Measurements from ENCODE around the gene PPP2R5C.
A peak's percentile ranks its signal among the peaks of the same experiment; 100 is the strongest.
"Not testable (repeated sequence)": the region's sequence is repeated elsewhere in the genome, so short reads cannot be mapped to it uniquely, and the experiment has no call there.

Gene PPP2R5C

DNA sequence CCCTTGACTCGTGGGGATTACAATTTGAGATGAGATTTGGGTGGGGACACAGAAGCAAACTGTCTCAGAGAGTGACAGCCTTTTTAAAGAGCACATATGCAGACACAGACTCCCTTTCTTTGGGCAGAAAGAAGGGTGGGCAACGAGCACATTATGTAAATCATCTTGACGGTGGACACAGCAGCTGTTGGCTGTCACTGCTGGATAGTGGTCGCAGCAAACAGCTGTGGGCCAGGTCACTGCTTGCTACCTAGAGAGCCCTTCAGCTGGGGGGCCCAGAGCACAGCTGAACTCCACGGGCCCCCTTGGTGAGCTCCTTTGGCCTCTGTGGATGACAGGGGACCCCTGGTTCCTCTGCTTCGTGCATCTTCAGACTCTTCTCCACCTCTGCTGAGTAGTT is 23.1 kb downstream of the PPP2R5C start:
- DNase-seq: no peak

GRCh38 chr14:101788016-101788635 is 26.6 kb downstream of the PPP2R5C start:
- no peak for DNase-seq

DNA sequence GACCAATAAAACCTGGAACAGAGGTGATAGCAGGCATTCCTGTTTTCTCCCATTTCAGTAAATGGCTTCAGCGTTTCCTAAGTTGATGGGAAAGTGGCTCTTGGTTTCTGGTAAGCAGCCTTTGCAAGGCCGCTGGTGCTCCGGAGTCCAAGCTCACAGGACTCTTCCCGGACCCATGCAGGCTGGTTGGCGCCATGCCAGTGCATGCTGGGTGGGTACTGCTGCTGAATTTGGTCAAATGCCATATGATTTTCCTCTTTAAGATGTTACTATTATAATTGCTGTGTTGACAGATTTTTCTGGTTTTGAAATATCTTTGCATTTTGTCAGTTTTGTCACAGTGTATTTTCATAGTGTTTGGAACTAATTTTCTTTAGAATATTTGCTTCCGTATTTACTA is 27.7 kb downstream of the PPP2R5C start:
- no peak for DNase-seq

GRCh38 chr14:101790232-101790631 is 28.7 kb downstream of the PPP2R5C start:
- DNase-seq: no peak

GRCh38 chr14:101791919-101792572 is 30.5 kb downstream of the PPP2R5C start:
- DNase-seq: no peak

DNA sequence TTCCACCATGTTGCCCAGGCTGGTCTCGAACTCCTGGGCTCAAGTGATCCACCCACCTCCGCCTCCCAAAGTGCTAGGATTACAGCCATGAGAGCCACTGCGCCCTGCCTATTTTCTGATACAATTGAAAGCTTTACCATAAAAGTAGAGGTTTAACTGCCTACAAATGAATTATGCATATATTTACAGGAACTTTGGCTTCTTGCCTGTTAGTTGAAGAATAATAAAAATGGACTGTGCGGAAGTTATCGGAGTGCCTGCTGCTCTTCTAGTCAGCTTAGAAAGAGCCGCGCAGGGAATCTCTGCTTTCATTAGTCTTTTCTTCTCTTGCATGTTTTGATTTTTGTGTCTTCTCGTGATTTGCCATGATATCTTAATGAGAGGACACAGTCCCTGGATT is 34.5 kb downstream of the PPP2R5C start:
- DNase-seq: no peak

GRCh38 chr14:101796479-101796878 is 35.0 kb downstream of the PPP2R5C start:
- DNase-seq: no peak

- no peak for DNase-seq
Observed at GRCh38 chr14:101797856-101798255, 36.3 kb downstream of the PPP2R5C start.

DNA sequence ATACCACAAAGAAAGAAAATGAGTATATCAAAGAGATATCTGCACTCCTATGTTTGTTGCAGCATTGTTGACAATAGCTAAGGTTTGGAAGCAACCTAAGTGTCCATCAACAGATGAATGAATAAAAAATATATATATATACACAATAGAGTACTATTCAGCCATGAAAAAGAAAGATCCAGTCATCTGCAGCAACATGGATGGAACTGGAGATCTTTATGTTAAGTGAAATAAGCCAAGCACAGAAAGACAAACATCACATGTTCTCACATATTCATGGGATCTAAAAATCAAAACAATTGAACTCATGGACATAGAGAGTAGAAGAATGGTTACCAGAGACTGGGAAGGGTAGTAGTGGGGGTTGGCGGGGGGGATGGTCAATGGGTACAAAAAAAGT is 42.9 kb downstream of the PPP2R5C start:
- DNase-seq: not testable (repeated sequence)

DNA sequence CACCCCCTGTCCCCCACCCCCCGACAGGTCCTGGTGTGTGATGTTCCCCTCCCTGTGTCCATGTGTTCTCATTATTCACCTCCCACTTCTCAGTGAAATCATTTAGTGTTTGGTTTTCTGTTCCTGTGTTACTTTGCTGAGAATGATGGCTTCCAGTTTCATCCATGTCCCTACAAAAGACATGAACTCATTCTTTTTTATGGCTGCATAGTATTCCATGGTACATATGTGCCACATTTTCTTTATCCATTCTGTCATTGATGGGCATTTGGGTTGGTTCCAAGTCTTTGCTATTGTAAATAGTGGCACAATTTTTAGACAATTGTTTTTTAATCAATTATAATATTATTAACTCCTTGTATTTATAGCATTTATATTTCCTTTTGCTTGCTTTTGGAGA is 44.7 kb downstream of the PPP2R5C start:
- DNase-seq: not testable (repeated sequence)

- no peak for DNase-seq
Observed at GRCh38 chr14:101808020-101808641, 46.6 kb downstream of the PPP2R5C start.

GRCh38 chr14:101808894-101809670 is 47.6 kb downstream of the PPP2R5C start:
- DNase-seq: no peak

DNA sequence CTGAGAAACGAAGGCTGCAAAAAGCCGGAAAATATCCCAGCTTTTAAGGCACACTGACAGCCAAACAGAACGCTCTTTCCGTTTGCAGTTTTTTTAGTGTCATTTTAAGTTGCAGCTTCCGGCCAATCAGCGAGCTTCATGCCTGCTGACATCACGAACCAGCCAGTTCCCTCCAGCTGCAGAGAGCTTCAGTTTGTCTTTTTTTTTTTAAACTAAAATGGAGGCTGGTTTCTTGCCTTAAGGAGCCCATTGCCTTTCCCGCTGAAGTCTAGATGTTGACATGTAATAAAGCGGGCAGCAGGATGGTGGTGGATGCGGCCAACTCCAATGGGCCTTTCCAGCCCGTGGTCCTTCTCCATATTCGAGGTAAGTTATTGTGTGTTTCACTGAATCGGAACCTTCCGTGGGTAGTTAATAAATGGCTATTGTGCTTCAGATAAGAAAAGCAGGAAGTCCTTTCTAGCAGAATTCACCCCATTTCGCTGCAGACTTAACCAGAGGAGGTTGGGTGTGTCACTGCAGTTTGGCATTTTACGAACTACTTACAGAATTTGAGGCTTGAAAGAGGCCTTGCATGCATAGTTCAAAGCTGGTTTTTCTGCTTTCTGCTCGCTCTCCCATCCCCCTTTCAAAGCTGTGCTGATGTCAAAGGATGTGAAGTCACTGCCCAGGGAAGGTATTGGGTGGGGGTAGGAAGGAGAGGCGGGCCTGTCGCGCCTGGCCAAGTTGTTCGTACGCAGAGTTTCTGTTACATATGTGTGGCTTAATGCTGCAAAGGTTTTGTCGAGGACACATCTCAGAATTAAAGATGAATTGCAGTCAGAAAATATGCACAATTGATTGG is 48.4 kb downstream of the PPP2R5C start:
- DNase-seq: peak; percentile 80

DNA sequence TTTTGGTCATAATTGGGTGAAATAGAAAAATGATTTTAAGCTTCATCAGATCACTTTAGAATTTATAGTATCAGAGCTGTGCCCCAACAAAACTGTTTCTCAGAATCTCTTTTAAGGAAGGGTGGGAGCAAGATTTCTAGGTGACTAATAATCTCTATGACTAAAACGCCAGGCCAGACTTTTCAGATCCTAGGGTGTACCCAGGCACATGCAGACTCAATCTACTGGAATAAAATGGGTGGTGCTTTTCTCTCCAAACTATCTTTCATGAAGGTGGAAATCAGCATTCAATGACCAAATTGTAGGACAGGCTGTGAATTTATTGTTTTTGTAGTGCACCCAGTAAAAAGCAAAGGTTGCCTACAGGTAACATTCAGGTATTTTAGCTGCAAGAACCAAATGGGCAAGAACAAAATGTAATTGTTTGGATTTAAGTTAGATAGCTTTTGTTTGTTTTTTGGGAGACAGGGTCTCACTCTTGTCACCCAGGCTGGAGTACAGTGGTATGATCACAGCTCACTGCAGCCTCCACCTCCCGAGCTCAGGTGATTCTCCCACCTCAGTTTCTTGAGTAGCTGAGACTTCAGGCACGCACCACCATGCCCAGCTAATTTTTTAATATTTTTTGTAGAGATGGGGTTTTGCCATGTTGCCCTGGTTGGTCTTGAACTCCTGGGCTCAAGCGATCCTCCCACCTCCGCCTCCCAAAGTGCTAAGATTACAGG is 49.5 kb downstream of the PPP2R5C start:
- no peak for DNase-seq

- DNase-seq: peak; percentile 25
Observed at GRCh38 chr14:101812071-101812470, 50.6 kb downstream of the PPP2R5C start.

DNA sequence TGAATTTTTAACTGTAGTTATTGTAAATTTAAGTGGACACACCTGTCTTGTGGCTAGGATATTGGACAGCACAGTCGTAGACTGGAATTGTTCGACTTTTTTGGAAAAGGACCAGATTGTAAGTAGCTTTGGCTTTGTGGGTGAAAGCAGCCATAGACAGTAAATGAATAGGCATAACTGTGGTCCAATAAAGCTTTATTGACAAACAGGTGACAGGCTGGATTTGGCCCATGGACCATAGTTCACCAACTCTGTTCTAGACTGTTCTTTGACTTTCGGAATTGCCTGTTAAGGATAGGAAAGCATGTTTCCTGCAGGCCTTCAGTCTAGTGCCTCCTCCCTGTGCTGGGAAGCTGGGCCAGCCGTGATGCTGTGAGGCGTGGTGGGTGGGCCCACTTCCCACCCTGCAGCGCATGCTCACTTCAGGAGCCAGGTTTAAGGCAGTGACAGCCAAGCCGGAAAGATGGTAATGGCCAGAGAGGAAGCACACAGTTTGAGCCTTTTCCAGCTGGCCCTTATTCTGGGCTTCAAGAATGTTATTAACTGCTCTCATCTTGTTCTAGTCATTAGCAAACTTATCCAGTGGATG is 51.8 kb downstream of the PPP2R5C start:
- DNase-seq: peak; percentile 10

- no peak for DNase-seq
Observed at GRCh38 chr14:101813833-101814232, 52.3 kb downstream of the PPP2R5C start.

DNA sequence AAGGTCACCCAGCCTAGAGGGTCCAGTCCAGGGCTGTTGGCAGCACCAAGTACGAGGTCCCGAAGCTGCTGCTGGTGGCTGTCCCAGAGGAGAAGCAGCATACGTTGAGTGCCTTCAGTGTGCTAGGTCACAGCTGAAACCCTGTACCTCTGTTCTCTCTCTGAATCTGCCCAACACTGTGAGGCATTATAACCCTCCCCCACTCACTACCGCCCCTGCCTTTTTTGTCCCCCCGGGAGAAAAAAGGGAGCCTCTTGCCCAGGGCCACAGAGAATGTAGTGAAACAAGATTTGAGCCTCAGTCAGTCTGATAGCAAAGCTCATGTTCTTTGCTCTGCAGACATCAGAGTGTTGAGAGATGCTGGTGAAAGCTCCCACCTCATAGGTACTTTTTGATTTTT is 53.4 kb downstream of the PPP2R5C start:
- no peak for DNase-seq

GRCh38 chr14:101815994-101816393 is 54.5 kb downstream of the PPP2R5C start:
- DNase-seq: no peak

GRCh38 chr14:101817501-101818001 is 56.0 kb downstream of the PPP2R5C start:
- DNase-seq: peak; percentile 80

GRCh38 chr14:101819251-101819990 is 57.9 kb downstream of the PPP2R5C start:
- peak; percentile 62 for DNase-seq
